Esophagus squamous epithelium (tissue), 5 donors: Measurements from ENCODE around the gene INSRR. TPM values are rescaled to one million over a fixed set of nuclear protein-coding genes. Genes with fewer than 3 reads are reported as not detected.
A peak's percentile ranks its signal among the peaks of the same experiment; 100 is the strongest.

Source experiments
- DNase-seq: peaks from one replicate; lab custom pipeline; 2025; lab: John Stamatoyannopoulos, UW
- H3K27ac ChIP-seq, 4 donors: fragments of 200-600 bp; sonication (generic); one replicate each; pipeline ENCODE4 v1.5.1; 2016 to 2019; ENCODE audit warnings: mild to moderate bottlenecking in 1 of 4
- H3K27me3 ChIP-seq, 4 donors: fragments of 200-600 bp; sonication (generic); 1 replicate in 3 of 4; 2 replicates in 1 of 4; pipeline versions ENCODE4 v1.5.1 to v1.6.0; 2017 to 2021; ENCODE audit warnings: antibody characterized with exemption in 1 of 4
- H3K36me3 ChIP-seq, 3 donors: fragments of 200-600 bp; sonication (generic); one replicate each; pipeline ENCODE4 v1.5.1; 2016 to 2019
- H3K4me1 ChIP-seq, 3 donors: fragments of 200-600 bp; sonication (generic); one replicate each; pipeline ENCODE4 v1.5.1; 2017 to 2019
- H3K4me3 ChIP-seq, 4 donors: fragments of 200-600 bp; sonication (generic); 1 replicate in 3 of 4; 2 replicates in 1 of 4; pipeline ENCODE4 v1.5.1; 2016 to 2019; ENCODE audit warnings: mild to moderate bottlenecking in 2 of 4, moderate library complexity in 1 of 4
- H3K9me3 ChIP-seq, 3 donors: fragments of 200-600 bp; sonication (generic); one replicate each; pipeline ENCODE4 v1.5.1; 2016 to 2019
- CTCF ChIP-seq, 6 experiments: fragments of 450-650 bp in 4 of 6; fragments of 200-600 bp in 2 of 6; sonication (generic) in 2 of 6; IDR thresholded peaks; one replicate each; pipeline ENCODE4 v1.5.1; 2016 to 2019; ENCODE audit warnings: antibody characterized with exemption in 6 of 6, mild to moderate bottlenecking in 4 of 6, moderate library complexity in 4 of 6
- POLR2A ChIP-seq, 4 donors: fragments of 450-650 bp; IDR thresholded peaks; one replicate each; pipeline ENCODE4 v1.6.1; 2017; ENCODE audit warnings: antibody characterized with exemption in 4 of 4, mild to moderate bottlenecking in 4 of 4, moderate library complexity in 3 of 4
- WGBS, 2 donors: methylation state at CpG; one replicate each; pipeline ENCODE4 v1.1.5; 2018; 5-methylcytosine and 5-hydroxymethylcytosine counted together
- intact Hi-C: fragments of 100-400 bp; cut with DNase I; formaldehyde crosslinking; loops from one replicate; pipeline ENCODE4 v1.15.0; 2022
- total RNA-seq, 4 donors: library from RNA; depleted of rRNA; stranded (reverse); fragments of >200 nt; gene quantifications; one replicate each; pipeline ENCODE4 v1.1.0, GENCODE V29; 2016
- donor health status: DM: yes; HTN: yes; CAD: no.

The INSRR gene
- total RNA-seq, 4 donors from 2014 or later: not detected

DNA sequence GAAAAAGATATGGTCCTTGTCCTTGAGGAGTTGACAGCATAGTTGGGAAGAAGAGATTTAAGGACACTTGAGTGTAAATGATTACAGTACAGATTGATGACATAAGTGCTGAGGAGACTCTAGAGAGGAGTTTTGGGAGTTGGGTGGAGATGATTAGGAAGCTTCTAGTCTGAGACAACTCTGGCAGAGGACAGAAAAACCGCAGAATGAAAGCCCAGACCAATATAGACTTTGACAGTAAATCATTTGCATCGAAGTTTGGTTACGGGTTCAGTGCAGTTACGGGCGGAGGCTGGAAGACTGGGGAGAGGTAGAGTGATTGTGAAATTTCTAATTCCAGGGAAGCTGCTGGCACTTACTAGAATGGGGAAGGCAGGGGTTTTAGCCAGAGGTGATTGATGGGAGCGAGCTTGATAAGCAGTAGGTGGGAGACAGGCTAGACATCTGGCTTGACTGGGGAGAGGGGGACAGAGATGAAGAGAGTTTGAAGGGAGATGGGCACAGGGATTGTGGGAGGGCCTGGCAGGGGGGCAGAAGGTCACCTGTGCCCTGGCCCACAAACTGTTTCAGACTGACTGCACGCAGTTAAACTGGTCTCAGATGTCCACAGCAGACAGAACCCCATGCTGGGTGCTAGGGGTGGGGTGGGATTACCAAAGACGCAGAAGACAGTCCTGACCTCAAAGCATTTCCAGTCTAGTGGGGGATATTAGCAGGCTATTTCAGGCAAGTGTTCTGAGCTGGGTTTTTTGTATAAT, 62.4 kb downstream of the INSRR start:
- 78 to 85% methylated on average over 8 of the region's 8 CpGs for WGBS, 2 donors
- no peak for TF ChIP-seq CTCF (IDR thresholded peaks at IDR 0.05)
- intact Hi-C loops: no loop called here
- peaks cover 0 to 11% (median 0%) of the 10 kb centered on the region in 3 donors for H3K4me1 ChIP-seq
- H3K27me3 ChIP-seq: no peaks in the 10 kb centered on the region
- peaks cover 25 to 100% (median 73%) of the 10 kb centered on the region in 3 donors for H3K36me3 ChIP-seq
- no peak for DNase-seq
- H3K27ac ChIP-seq: peak overlapping the region in 1 of 4 donors; percentile 9
- H3K9me3 ChIP-seq: no peaks in the 10 kb centered on the region
- H3K4me3 ChIP-seq: no peak overlapping the region

GRCh38 chr1:156795787-156796186, 63.1 kb downstream of the INSRR start:
- no peak for TF ChIP-seq CTCF (IDR thresholded peaks at IDR 0.05)
- TF ChIP-seq POLR2A (IDR thresholded peaks at IDR 0.05): no peak
- DNase-seq: no peak
- Histone ChIP-seq H3K4me3 (no peak overlapping the region), H3K27ac (no peak overlapping the region), H3K4me1 (peaks cover 0 to 4% (median 0%) of the 10 kb centered on the region in 3 donors), H3K36me3 (peaks cover 32 to 100% (median 74%) of the 10 kb centered on the region in 3 donors), H3K9me3 (no peaks in the 10 kb centered on the region), H3K27me3 (no peaks in the 10 kb centered on the region)
- intact Hi-C loops: no loop called here
- 43 to 45% methylated on average over 7 of the region's 7 CpGs for WGBS, 2 donors

- Histone ChIP-seq H3K36me3 (peaks cover 28 to 100% (median 70%) of the 10 kb centered on the region in 3 donors), H3K9me3 (no peaks in the 10 kb centered on the region), H3K4me3 (no peak overlapping the region), H3K27me3 (no peaks in the 10 kb centered on the region), H3K4me1 (peaks cover 0 to 4% (median 0%) of the 10 kb centered on the region in 3 donors), H3K27ac (no peak overlapping the region)
- 79 to 89% methylated on average over 5 of the region's 5 CpGs for WGBS, 2 donors
- DNase-seq: no peak
- no peak for TF ChIP-seq CTCF (IDR thresholded peaks at IDR 0.05)
- no peak for TF ChIP-seq POLR2A (IDR thresholded peaks at IDR 0.05)
- intact Hi-C loops: no loop called here
These were observed 63.6 kb downstream of the INSRR start for GRCh38 chr1:156795374-156795733.

- no peak for TF ChIP-seq CTCF (IDR thresholded peaks at IDR 0.05)
- TF ChIP-seq POLR2A (IDR thresholded peaks at IDR 0.05): no peak
- peaks cover 0 to 4% (median 0%) of the 10 kb centered on the region in 3 donors for H3K4me1 ChIP-seq
- intact Hi-C loops: no loop called here
- 68 to 78% methylated on average over 7 of the region's 7 CpGs for WGBS, 2 donors
- H3K27me3 ChIP-seq: no peaks in the 10 kb centered on the region
- peaks cover 22 to 100% (median 64%) of the 10 kb centered on the region in 3 donors for H3K36me3 ChIP-seq
- no peaks in the 10 kb centered on the region for H3K9me3 ChIP-seq
- H3K27ac ChIP-seq: no peak overlapping the region
- H3K4me3 ChIP-seq: no peak overlapping the region
- no peak for DNase-seq
These were observed 64.2 kb downstream of the INSRR start for GRCh38 chr1:156794506-156795373.

Other genes with a start within 250 kb of the INSRR start
- gene HAPLN2, start 239.7 kb downstream of the INSRR start, total RNA-seq: under 1 TPM in 1 of 4 donors, not detected in 3; 0.18 TPM
- gene BCAN, start 217.0 kb downstream of the INSRR start, total RNA-seq: not detected
- 1 to 10 TPM; 3.5 to 8.0 (median 5.4) TPM for gene NES, start 181.7 kb downstream of the INSRR start, total RNA-seq
- gene CRABP2, start 153.5 kb downstream of the INSRR start, total RNA-seq: 100 to 1,000 TPM; 149 to 916 (median 441) TPM
- 10 to 100 TPM in 3 of 4 donors, 1 to 10 TPM in 1; 9.7 to 44.9 (median 17.6) TPM for gene METTL25B, start 130.6 kb downstream of the INSRR start, total RNA-seq
- 10 to 100 TPM; 22.3 to 32.8 (median 28.4) TPM for gene ISG20L2, start 130.4 kb downstream of the INSRR start, total RNA-seq
- 10 to 100 TPM; 39.5 to 45.8 (median 42.3) TPM for gene MRPL24, start 118.0 kb downstream of the INSRR start, total RNA-seq
- 100 to 1,000 TPM; 180 to 278 (median 236) TPM for gene HDGF, start 107.4 kb downstream of the INSRR start, total RNA-seq
- 10 to 100 TPM; 35.6 to 42.6 (median 38.3) TPM for gene PRCC, start 91.6 kb downstream of the INSRR start, total RNA-seq
- gene SH2D2A, start 42.3 kb downstream of the INSRR start, total RNA-seq: 1 to 10 TPM in 2 of 4 donors, under 1 TPM in 1, not detected in 1; 0.32 to 2.0 (median 1.7) TPM
- gene NTRK1, start 1.7 kb upstream of the INSRR start, total RNA-seq: under 1 TPM in 2 of 4 donors, not detected in 2; 0.09 to 0.57 TPM
- 1 to 10 TPM; 1.1 to 4.6 (median 2.7) TPM for gene PEAR1, start 34.6 kb upstream of the INSRR start, total RNA-seq
- gene LRRC71, start 61.5 kb upstream of the INSRR start, total RNA-seq: not detected
- gene ARHGEF11, start 186.6 kb upstream of the INSRR start, total RNA-seq: 10 to 100 TPM; 15.5 to 24.2 (median 19.4) TPM
- gene ETV3L, start 240.7 kb upstream of the INSRR start, total RNA-seq: not detected